PFSK-1 (cell line): ENCODE data around the gene ZBTB25.

Experiments used
- POLR2AphosphoS5 ChIP-seq: IDR thresholded peaks from 2 replicates; pipeline ENCODE4 v1.6.1; 2012; ENCODE audit warnings: low read depth, mild to moderate bottlenecking, control low read depth, low read length, moderate library complexity
- TAF1 ChIP-seq: IDR thresholded peaks from 2 replicates; pipeline ENCODE4 v1.6.1; 2012; ENCODE audit warnings: low read length, control low read depth, borderline replicate concordance; ENCODE audit not compliant: insufficient read depth

GRCh38 chr14:64422005-64422404 is 81.6 kb downstream of the ZBTB25 start:
- TF ChIP-seq TAF1: no peak
- no peak for TF ChIP-seq POLR2AphosphoS5
